Fibroblast of upper back skin (primary cell): ENCODE results near the gene PSMB5.
"Not testable (repeated sequence)": the region's sequence is repeated elsewhere in the genome, so short reads cannot be mapped to it uniquely, and the experiment has no call there.

Experiments used
- DNase-seq: peaks from one replicate; pipeline ENCODE4 v3.0.0-alpha.2; 2013

The PSMB5 gene

GRCh38 chr14:23013054-23013748 lies 21.5 kb downstream of the PSMB5 start:
- no peak for DNase-seq

GRCh38 chr14:23009939-23010726 lies 24.6 kb downstream of the PSMB5 start, which contains the start of gene C14orf93:
C14orf93 (minus strand) TSS chr14:23010143; CDS start chr14:22999023, 11,120 bp downstream.
- DNase-seq = peak; percentile 65

GRCh38 chr14:23009483-23009938 lies 25.2 kb downstream of the PSMB5 start:
- DNase-seq = no peak

- peak; percentile 25 for DNase-seq
Observed at GRCh38 chr14:23008831-23009230, 25.9 kb downstream of the PSMB5 start.

GRCh38 chr14:23006544-23007419 lies 27.9 kb downstream of the PSMB5 start:
- peak; percentile 98 for DNase-seq

GRCh38 chr14:23006188-23006534 lies 28.5 kb downstream of the PSMB5 start:
- no peak for DNase-seq

GRCh38 chr14:23005451-23006187 lies 29.1 kb downstream of the PSMB5 start:
- DNase-seq = peak; percentile 12

- not testable (repeated sequence) for DNase-seq
Observed at GRCh38 chr14:23004274-23004673, 30.4 kb downstream of the PSMB5 start.

- DNase-seq = no peak
Observed at GRCh38 chr14:23002592-23002991, 32.1 kb downstream of the PSMB5 start.

- DNase-seq = no peak
Observed at GRCh38 chr14:23000860-23001259, 33.8 kb downstream of the PSMB5 start.

- DNase-seq = no peak
Observed at GRCh38 chr14:22998329-22999012, 36.2 kb downstream of the PSMB5 start.

GRCh38 chr14:22997676-22998323 lies 36.9 kb downstream of the PSMB5 start:
- DNase-seq = no peak

- peak; percentile 41 for DNase-seq
Observed at GRCh38 chr14:22996768-22997654, 37.7 kb downstream of the PSMB5 start.

- DNase-seq = no peak
Observed at GRCh38 chr14:22995889-22996625, 38.6 kb downstream of the PSMB5 start.

GRCh38 chr14:22994762-22995275 lies 39.9 kb downstream of the PSMB5 start:
- peak; percentile 84 for DNase-seq

- DNase-seq = no peak
Observed at GRCh38 chr14:22993517-22993916, 41.2 kb downstream of the PSMB5 start.

- no peak for DNase-seq
Observed at GRCh38 chr14:22991852-22992251, 42.8 kb downstream of the PSMB5 start.

- no peak for DNase-seq
Observed at GRCh38 chr14:22987291-22987690, 47.4 kb downstream of the PSMB5 start.

GRCh38 chr14:22986508-22987054 lies 48.1 kb downstream of the PSMB5 start:
- peak; percentile 82 for DNase-seq
